NB4 (cell line): Measurements from ENCODE around the gene RXRB.

Experiments used
- MYC ChIP-seq: IDR thresholded peaks from 2 replicates; pipeline ENCODE4 v1.6.1; 2011; ENCODE audit warnings: low read depth, low read length
- POLR2A ChIP-seq: IDR thresholded peaks from 2 replicates; pipeline ENCODE4 v1.6.1; 2011; ENCODE audit warnings: mild to moderate bottlenecking; ENCODE audit not compliant: insufficient read length; ENCODE audit errors: extremely low read depth
- TF ChIP-seq, protein P1 (sequence below): IDR thresholded peaks from one replicate; pipeline ENCODE4 v1.5.1; 2012; ENCODE audit warnings: low read depth, low read length
- TF ChIP-seq, protein P2 (sequence below): IDR thresholded peaks from 2 replicates; pipeline ENCODE4 v1.6.1; 2011; ENCODE audit warnings: low read depth, low read length

- TF ChIP-seq, protein P1, sequence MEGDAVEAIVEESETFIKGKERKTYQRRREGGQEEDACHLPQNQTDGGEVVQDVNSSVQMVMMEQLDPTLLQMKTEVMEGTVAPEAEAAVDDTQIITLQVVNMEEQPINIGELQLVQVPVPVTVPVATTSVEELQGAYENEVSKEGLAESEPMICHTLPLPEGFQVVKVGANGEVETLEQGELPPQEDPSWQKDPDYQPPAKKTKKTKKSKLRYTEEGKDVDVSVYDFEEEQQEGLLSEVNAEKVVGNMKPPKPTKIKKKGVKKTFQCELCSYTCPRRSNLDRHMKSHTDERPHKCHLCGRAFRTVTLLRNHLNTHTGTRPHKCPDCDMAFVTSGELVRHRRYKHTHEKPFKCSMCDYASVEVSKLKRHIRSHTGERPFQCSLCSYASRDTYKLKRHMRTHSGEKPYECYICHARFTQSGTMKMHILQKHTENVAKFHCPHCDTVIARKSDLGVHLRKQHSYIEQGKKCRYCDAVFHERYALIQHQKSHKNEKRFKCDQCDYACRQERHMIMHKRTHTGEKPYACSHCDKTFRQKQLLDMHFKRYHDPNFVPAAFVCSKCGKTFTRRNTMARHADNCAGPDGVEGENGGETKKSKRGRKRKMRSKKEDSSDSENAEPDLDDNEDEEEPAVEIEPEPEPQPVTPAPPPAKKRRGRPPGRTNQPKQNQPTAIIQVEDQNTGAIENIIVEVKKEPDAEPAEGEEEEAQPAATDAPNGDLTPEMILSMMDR, result no peak
- TF ChIP-seq POLR2A, result no peak
- TF ChIP-seq, protein P2, sequence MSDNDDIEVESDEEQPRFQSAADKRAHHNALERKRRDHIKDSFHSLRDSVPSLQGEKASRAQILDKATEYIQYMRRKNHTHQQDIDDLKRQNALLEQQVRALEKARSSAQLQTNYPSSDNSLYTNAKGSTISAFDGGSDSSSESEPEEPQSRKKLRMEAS, result no peak
- TF ChIP-seq MYC, result no peak
These were observed 1.5 kb upstream of the RXRB start for GRCh38 chr6:33201935-33202334.
